Effector memory CD8-positive, alpha-beta T cell (primary cell): Measurements from ENCODE around the gene YBX1.

Source experiments
- ATAC-seq: fragments of 150-1000 bp; cut with Tn5 transposase; replicated peaks from 2 replicates; pipeline ENCODE4 v1.10.0; 2021; ENCODE audit warnings: mild to moderate bottlenecking, moderate library complexity
- DNase-seq, 3 experiments: peaks; one replicate each; pipeline ENCODE4 v3.0.0; 2021
- H3K27ac Mint-ChIP-seq, 2 donors: one replicate each; pipeline ENCODE4 v1.8.0; 2022; ENCODE audit warnings: mild to moderate bottlenecking in 2 of 2, mixed read lengths in 2 of 2, moderate library complexity in 2 of 2
- H3K27me3 Mint-ChIP-seq, 2 donors: one replicate each; pipeline ENCODE4 v1.8.0; 2022; ENCODE audit warnings: mixed read lengths in 2 of 2
- H3K36me3 Mint-ChIP-seq: one replicate; pipeline ENCODE4 v1.8.0; 2022; ENCODE audit warnings: mild to moderate bottlenecking, moderate library complexity, mixed read lengths; ENCODE audit not compliant: insufficient read depth
- H3K4me1 Mint-ChIP-seq, 2 donors: one replicate each; pipeline ENCODE4 v1.8.0; 2022; ENCODE audit warnings: low read depth in 2 of 2, mixed read lengths in 2 of 2
- H3K4me3 Mint-ChIP-seq, 2 donors: one replicate each; pipeline ENCODE4 v1.8.0; 2022; ENCODE audit warnings: mild to moderate bottlenecking in 2 of 2, mixed read lengths in 2 of 2, moderate library complexity in 2 of 2
- H3K9me3 Mint-ChIP-seq, 2 donors: one replicate each; pipeline ENCODE4 v1.8.0; 2022; ENCODE audit warnings: mixed read lengths in 2 of 2
- total RNA-seq, 9 experiments: gene quantifications; one replicate each; lab custom pipeline; 2026; lab: John Stamatoyannopoulos, UW

The YBX1 gene
- 229 to 1,249 (median 412) reads per million in 9 experiments for total RNA-seq

DNA sequence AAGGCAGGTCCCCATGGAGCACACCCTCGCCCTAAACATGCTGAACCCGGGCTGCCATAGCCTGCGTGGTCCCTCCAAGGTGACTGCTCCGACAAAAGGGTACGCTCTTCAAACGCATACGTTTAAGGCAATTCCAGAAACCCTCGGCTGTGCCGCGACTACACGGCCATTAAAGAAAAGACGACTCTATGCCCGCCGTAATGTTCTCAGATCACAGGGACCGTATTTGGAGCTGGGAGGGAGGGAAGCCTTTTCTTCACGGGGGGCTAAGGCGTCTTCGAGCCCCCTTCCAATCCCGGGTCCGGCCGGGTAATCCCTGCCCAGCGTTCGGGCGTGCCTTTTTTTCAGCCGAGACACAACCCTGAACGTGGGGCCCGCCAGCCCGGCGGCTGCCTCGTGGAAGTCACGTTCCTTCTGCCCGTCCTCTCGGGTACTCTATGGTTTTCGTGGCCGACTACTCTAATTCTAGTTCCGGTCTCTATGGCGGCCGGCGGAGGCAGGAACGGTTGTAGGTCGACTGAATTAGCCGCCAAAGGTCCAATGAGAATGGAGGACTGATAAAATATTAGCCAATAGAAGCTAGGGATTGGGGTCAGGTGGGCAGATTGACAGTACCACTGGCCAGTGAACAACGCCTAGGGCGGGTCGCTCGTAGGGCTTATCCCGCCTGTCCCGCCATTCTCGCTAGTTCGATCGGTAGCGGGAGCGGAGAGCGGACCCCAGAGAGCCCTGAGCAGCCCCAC, at the start of gene YBX1:
Gene YBX1 (plus strand): TSS at position 678 of the 743 bp plus-strand sequence. CDS start 148 bp downstream, outside the sequence.
- H3K4me3 Mint-ChIP-seq: peak within 1 kb of the TSS; percentile 97 to 98
- peaks cover 37 to 52% of the 10 kb centered on the region in 2 donors for H3K4me1 Mint-ChIP-seq
- peaks cover 40% of the 10 kb centered on the region for H3K36me3 Mint-ChIP-seq
- H3K27me3 Mint-ChIP-seq: no peaks in the 10 kb centered on the region
- H3K9me3 Mint-ChIP-seq: no peaks in the 10 kb centered on the region
- DNase-seq (peak; percentile 93 to 96 (median 95)), ATAC-seq (peak; percentile 87)
- peak within 1 kb of the TSS; percentile 96 to 98 for H3K27ac Mint-ChIP-seq

DNA sequence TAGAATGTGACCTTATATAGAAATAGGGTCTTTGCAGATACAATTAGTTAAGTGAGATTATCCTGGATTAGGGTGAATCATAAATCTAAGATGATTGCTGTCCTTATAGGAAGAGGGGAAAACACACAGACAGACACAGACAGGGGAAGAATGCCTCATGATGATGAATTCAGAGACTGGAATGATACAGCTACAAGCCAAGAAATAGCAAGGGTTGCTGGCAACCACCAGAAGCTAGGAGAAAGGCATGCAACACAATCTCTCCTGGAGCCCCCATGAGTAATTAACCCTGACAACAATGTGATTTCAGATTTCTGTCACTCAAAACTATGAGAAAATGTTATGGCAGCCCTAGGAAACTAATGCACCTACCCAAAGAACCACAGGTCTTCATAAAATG, 43.1 kb upstream of the YBX1 start:
- no peaks in the 10 kb centered on the region for H3K36me3 Mint-ChIP-seq
- DNase-seq (no peak), ATAC-seq (no peak)
- no peaks in the 10 kb centered on the region for H3K27me3 Mint-ChIP-seq
- H3K9me3 Mint-ChIP-seq: no peaks in the 10 kb centered on the region
- no peak overlapping the region for H3K4me3 Mint-ChIP-seq
- no peak overlapping the region for H3K27ac Mint-ChIP-seq
- H3K4me1 Mint-ChIP-seq: no peaks in the 10 kb centered on the region

DNA sequence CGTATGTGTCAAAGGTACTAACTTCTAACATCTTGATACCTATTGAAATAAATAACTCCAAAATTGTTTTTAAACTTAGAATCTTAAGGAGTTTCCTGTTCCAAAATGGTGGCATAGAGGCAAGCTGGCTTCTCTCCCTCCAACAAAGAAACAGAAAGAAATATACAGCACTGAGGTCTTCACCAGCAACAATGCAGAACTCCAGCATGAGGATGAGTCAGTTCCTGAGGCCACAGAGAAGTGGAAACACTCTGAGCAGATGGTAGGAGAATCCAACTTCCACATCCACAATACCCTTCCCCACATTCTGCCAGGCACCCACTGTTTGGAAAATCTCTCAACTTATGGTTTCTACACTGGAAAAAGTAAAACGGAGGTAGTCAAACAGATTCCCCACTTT, 36.2 kb upstream of the YBX1 start:
- ATAC-seq: no peak
- H3K36me3 Mint-ChIP-seq: no peaks in the 10 kb centered on the region
- no peaks in the 10 kb centered on the region for H3K9me3 Mint-ChIP-seq
- DNase-seq: no peak
- no peaks in the 10 kb centered on the region for H3K4me1 Mint-ChIP-seq
- H3K27me3 Mint-ChIP-seq: no peaks in the 10 kb centered on the region
- H3K4me3 Mint-ChIP-seq: no peak overlapping the region
- H3K27ac Mint-ChIP-seq: no peak overlapping the region

DNA sequence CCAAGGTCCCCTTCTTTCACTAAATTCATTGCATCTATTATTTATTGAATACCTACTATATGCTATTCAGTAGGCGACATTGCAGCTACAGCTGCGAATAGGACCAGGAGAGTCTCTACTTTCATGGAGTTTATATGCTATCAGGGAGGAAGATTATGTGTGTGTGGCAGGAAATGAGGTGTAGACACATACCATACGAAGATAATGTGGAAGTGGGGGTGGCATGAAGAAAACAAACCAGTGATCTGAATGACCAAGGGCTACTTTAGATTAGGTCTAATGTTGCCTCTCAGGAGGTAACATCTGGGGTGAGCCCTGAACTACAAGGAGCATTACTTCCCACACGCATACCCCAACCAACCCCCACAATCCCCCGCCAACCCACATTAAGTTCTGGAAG, 25.0 kb upstream of the YBX1 start:
- ATAC-seq (no peak), DNase-seq (no peak)
- Mint-ChIP-seq H3K27ac (peak overlapping the region; percentile 82 to 97), H3K9me3 (no peaks in the 10 kb centered on the region), H3K4me1 (peaks cover 24 to 27% of the 10 kb centered on the region in 2 donors), H3K27me3 (no peaks in the 10 kb centered on the region), H3K4me3 (peak overlapping the region; percentile 98 to 99), H3K36me3 (peaks cover 26% of the 10 kb centered on the region)

DNA sequence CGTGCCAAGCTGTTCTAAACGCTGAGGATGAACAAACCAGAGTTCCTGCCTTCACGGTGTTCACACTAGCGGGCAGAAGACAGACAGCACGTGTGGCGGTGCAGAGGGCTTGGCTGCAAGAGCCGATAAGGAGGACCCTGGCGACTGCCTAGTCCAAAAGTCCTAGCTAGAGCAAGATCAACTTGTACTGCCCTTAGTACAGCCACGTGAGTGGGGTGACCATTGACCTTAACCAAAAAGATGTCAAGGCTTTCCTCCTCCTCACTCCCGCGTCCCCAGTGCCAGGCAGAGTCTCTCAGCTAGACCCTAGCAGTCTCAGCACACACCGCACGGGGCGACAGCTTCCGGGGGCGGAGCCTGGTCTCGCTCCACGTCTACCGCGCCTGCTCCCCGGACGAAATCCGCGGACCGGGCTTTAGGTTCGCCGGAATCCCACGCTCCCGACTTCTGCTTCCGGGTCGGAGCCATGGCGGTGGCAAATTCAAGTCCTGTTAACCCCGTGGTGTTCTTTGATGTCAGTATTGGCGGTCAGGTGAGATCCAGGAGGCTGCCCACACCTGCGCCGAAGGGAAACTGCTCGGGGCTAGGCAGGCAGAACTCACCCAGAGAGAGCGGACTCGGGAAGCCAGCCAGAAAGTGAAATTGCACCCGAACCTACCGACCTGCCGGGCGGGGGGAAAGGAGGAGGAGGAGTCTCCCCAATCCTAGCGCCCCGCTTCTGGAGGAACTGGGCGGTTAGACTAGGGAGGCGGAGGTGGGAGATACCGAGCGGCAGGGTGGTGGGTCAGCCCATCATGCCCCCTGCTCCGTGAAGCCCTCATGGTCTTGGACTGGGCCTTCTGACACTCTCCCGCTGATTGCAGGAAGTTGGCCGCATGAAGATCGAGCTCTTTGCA, 24.0 kb upstream of the YBX1 start, which contains the start of gene PPIH:
Gene PPIH (plus strand): TSS at position 443 of the 896 bp plus-strand sequence. CDS start 24 bp downstream, at position 467.
- ATAC-seq (peak; percentile 96), DNase-seq (peak; percentile 91 to 92 (median 91))
- peak within 1 kb of the TSS; percentile 82 to 97 for H3K27ac Mint-ChIP-seq
- no peaks in the 10 kb centered on the region for H3K27me3 Mint-ChIP-seq
- no peaks in the 10 kb centered on the region for H3K9me3 Mint-ChIP-seq
- H3K4me1 Mint-ChIP-seq: peaks cover 24 to 27% of the 10 kb centered on the region in 2 donors
- H3K4me3 Mint-ChIP-seq: peak within 1 kb of the TSS; percentile 98 to 99
- peaks cover 31% of the 10 kb centered on the region for H3K36me3 Mint-ChIP-seq

DNA sequence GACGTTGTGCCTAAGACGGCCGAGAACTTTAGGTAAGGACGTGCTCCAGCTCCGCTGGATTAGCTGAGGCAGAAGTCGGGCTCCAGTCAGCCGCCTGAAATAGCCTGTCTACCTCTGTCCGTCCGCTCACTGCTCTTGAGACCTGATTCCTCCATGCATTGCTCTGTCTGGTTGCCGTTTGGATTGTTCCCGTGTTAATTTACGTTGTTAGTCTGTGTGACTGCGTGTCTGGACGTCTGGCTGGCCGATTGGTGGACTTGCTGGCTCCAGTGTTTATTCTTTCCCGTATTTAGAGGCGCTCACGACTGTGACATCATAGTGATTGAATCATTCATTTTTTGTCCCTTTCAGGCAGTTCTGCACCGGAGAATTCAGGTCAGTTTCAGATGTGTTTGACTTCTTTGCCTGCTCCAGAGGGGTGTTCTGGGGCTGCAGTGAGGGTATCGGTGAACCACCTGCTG, 23.3 kb upstream of the YBX1 start:
- Mint-ChIP-seq H3K4me3 (peak overlapping the region; percentile 98 to 99), H3K4me1 (peaks cover 24 to 27% of the 10 kb centered on the region in 2 donors), H3K36me3 (peaks cover 38% of the 10 kb centered on the region), H3K27ac (peak overlapping the region; percentile 82 to 97), H3K9me3 (no peaks in the 10 kb centered on the region), H3K27me3 (no peaks in the 10 kb centered on the region)
- ATAC-seq (no peak), DNase-seq (no peak)

DNA sequence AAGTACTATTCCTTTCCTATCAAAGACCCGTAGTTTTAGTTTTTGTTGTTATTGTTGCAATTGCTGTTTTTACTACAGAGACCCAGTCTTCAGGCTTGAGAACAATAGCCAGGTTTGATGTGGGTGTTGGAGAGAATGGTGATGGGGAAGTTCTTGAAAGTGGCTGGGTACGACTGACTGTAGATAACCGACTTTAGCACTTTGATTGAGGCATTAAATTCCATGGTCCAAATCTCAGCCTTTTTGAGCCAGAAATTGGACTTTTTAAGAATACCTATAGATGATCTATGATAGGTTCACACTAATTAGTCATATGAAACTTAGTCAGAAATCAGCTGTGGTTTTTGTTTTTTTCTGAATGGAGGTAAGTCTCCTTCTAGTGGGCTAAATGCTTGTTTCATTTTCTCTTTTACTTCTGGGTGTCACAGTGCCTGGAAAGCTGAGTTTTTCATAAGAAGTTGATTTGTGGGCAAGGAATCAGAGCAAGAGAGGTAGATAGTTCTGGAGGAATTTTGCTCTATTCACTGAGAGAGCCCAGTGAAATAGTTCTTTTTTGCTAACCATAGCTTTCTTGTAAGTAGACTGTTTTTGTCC, 21.2 kb upstream of the YBX1 start:
- no peaks in the 10 kb centered on the region for H3K27me3 Mint-ChIP-seq
- DNase-seq: no peak

DNA sequence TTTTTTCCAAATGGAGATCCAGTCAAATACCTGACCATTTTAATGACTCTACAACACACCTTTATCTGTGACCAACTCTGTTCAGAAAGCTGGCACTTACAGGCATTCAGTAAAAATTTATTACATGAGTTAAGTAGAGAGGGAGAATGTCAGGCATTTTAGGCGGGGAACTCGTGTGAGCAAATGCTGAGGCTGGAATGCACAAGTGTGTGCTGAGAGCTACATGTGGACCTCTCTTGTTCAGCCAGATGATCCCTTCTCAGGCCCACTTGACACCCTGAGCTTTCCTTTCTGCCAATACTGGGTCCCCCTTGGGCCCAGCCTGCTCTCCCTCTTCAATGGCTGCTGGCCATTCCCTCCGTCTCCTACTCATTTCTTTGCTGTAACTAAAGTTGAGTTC, 12.3 kb upstream of the YBX1 start:
- ATAC-seq (no peak), DNase-seq (no peak)
- H3K4me3 Mint-ChIP-seq: no peak overlapping the region
- H3K27ac Mint-ChIP-seq: no peak overlapping the region
- peaks cover 0 to 3% of the 10 kb centered on the region in 2 donors for H3K4me1 Mint-ChIP-seq
- H3K27me3 Mint-ChIP-seq: no peaks in the 10 kb centered on the region
- H3K9me3 Mint-ChIP-seq: no peaks in the 10 kb centered on the region
- H3K36me3 Mint-ChIP-seq: peaks cover 47% of the 10 kb centered on the region

More for the DNA sequence above, 21.2 kb upstream of the YBX1 start:
- Mint-ChIP-seq H3K9me3 (no peaks in the 10 kb centered on the region), H3K36me3 (peaks cover 48% of the 10 kb centered on the region), H3K4me3 (peak overlapping the region in 1 of 2 donors; percentile 6), H3K4me1 (peaks cover 24 to 27% of the 10 kb centered on the region in 2 donors), H3K27ac (peak overlapping the region; percentile 39 to 79)
- no peak for ATAC-seq

DNA sequence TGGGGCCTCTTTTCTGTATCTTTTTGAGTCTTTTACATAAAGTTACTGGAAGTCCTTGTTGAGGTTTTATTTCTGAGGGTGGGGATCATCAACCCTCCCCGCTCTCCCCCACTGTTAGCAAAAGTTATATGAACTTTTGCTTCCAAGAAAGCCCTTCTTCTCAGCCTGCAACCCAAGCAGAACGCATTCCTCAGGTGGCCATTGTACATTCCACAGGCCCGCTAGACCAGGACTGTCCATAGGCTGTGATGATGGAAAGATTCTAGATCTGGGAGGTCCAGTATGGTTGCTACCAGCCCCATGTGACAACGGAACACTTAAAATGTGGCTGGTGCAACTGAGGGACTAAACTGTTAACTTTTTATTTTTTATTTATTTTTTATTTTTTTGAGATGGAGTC, 11.8 kb upstream of the YBX1 start:
- H3K9me3 Mint-ChIP-seq: no peaks in the 10 kb centered on the region
- H3K4me1 Mint-ChIP-seq: peaks cover 0 to 3% of the 10 kb centered on the region in 2 donors
- peaks cover 42% of the 10 kb centered on the region for H3K36me3 Mint-ChIP-seq
- no peak for DNase-seq
- no peak overlapping the region for H3K4me3 Mint-ChIP-seq
- ATAC-seq: no peak
- H3K27me3 Mint-ChIP-seq: no peaks in the 10 kb centered on the region
- no peak overlapping the region for H3K27ac Mint-ChIP-seq

DNA sequence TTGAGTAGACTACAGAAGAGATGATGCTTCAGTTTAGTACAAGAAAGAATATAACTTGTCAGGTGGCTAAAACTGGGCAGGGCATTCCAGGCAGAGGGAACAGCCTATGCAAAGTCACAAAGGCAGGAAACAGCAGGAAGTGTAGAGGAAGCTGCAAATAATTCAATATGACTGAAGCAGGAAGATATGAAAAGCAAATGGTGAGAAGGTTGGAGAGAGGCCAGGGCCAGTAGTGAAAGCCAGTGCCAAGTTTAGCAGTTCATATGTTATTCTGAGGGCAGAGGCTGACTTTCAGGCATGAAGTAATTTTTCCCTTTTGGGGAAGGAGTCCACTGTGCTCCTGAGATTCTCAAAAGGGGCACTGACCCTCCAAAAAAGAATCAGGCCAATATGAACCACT, 8.0 kb upstream of the YBX1 start:
- ATAC-seq (no peak), DNase-seq (no peak)
- peaks cover 0 to 3% of the 10 kb centered on the region in 2 donors for H3K4me1 Mint-ChIP-seq
- peaks cover 18% of the 10 kb centered on the region for H3K36me3 Mint-ChIP-seq
- H3K4me3 Mint-ChIP-seq: no peak overlapping the region
- no peak overlapping the region for H3K27ac Mint-ChIP-seq
- H3K9me3 Mint-ChIP-seq: no peaks in the 10 kb centered on the region
- no peaks in the 10 kb centered on the region for H3K27me3 Mint-ChIP-seq

DNA sequence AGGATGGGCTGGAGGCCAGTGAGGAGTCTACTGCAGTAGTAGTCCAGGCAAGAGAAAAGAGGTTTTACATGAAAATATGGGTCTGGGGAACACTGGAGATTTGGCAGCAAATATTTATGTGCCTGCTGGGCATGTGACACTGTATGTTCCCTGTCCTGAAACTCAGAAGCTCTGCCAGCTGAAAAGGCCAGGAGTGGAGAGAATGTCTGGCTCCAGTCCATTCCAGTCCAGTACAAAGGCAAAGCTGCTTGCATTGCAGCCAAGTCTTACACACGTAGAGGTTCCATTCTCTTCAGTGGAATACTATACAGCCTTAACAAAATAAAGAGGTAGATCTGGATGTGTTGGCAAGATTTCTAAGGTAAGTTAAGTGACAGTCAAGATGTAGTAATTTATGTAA, 7.5 kb upstream of the YBX1 start:
- peaks cover 18% of the 10 kb centered on the region for H3K36me3 Mint-ChIP-seq
- H3K27ac Mint-ChIP-seq: no peak overlapping the region
- H3K9me3 Mint-ChIP-seq: no peaks in the 10 kb centered on the region

DNA sequence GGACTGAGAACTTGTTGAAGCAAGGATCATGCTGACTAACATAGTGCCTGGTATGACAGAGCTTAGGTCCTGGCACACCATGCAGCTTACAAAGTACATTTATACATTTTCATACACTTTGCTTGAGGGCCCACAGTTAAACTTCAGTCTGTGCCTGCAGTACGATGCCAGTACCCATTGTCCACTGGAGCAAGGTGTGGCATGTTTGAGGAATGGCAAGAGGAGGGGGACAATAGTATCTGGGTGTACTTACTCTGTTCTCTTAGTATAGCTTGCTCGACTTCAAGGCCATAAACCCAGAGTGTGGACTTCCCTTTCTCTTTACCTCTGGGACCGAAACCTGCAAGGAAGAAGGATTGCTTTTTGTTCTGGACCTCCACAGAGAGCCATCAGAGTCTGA, 6.8 kb upstream of the YBX1 start:
- no peak for DNase-seq
- H3K27ac Mint-ChIP-seq: peak overlapping the region in 1 of 2 donors; percentile 25
- peaks cover 18% of the 10 kb centered on the region for H3K36me3 Mint-ChIP-seq
- H3K4me1 Mint-ChIP-seq: peaks cover 3 to 6% of the 10 kb centered on the region in 2 donors
- no peaks in the 10 kb centered on the region for H3K27me3 Mint-ChIP-seq
- H3K9me3 Mint-ChIP-seq: no peaks in the 10 kb centered on the region
- no peak for ATAC-seq
- H3K4me3 Mint-ChIP-seq: no peak overlapping the region

More for the DNA sequence above, 7.5 kb upstream of the YBX1 start:
- no peak overlapping the region for H3K4me3 Mint-ChIP-seq
- DNase-seq: no peak
- no peak for ATAC-seq
- peaks cover 0 to 3% of the 10 kb centered on the region in 2 donors for H3K4me1 Mint-ChIP-seq
- H3K27me3 Mint-ChIP-seq: no peaks in the 10 kb centered on the region

DNA sequence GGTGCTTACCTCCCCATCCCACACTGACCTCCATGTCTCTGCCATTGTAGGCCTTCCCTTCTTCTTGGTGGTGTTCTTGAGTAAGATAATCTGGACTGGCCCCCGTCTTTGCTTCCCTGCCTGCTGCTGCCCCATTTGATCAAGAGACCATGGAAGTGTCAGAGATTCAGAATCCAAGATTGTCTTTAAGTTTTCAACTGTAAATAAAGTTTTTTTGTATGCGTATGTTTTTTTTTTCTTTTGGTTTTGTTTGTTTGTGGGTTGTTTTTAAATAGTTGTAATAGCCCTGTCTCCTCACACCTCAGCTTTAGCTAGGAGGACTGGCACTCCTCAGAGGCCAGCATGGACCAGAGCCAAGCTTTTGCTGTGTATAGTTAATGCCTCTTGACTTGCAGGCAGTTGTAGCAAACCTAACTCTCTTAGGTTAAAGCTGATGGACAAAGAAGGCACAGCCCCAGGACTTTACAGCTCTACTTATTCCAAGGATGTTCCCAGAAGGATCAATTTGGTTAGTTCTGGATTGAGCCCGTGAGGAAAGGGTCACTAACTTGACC, 5.6 kb upstream of the YBX1 start:
- H3K36me3 Mint-ChIP-seq: peaks cover 21% of the 10 kb centered on the region
- peak overlapping the region; percentile 9 to 70 for H3K27ac Mint-ChIP-seq
- no peaks in the 10 kb centered on the region for H3K9me3 Mint-ChIP-seq

More for the DNA sequence above, 5.6 kb upstream of the YBX1 start:
- Mint-ChIP-seq H3K4me3 (no peak overlapping the region), H3K4me1 (peaks cover 9 to 14% of the 10 kb centered on the region in 2 donors), H3K27me3 (no peaks in the 10 kb centered on the region)
- no peak for DNase-seq
- no peak for ATAC-seq
